ENCODE data around the gene DCDC2.

Gene DCDC2

DNA sequence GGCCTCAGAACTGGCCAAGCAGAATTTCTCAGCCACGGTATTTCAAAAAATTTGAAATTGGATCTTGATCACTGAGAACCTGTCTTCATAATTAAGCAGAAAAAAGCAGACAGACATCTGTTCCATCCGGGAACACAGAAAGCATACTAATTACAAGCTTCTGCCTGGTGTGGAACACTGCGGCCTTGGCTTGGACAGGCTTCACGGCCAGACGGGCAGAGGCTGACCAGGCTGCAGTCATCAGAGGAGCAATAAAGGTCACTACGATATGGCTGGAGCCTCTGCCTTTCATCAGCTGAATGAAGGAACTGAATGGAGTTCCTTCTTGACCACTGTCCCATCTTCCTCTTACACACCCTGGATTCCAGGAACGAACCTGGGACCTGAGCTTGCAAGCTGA is 235.7 kb downstream of the DCDC2 start:
- Mint-ChIP-seq H3K36me3 (ENCODE audit: low read depth) (no peaks in the 10 kb centered on the region), H3K9me3 (peaks cover 3% of the 10 kb centered on the region), H3K4me3 (no peak overlapping the region), H3K4me1 (ENCODE audit: low read depth) (no peaks in the 10 kb centered on the region), H3K27ac (no peak overlapping the region), H3K27me3 (ENCODE audit: low read depth) (peaks cover 9% of the 10 kb centered on the region)
